ENCODE measurements around the gene ATP6V1C2.
"Not testable (repeated sequence)": the region's sequence is repeated elsewhere in the genome, so short reads cannot be mapped to it uniquely, and the experiment has no call there.

ATP6V1C2 gene

GRCh38 chr2:10813163-10814138 is 92.0 kb downstream of the ATP6V1C2 start:
- not testable (repeated sequence) for DNase-seq (ENCODE audit: low spot score)

- DNase-seq (ENCODE audit: low spot score): no peak
Observed at GRCh38 chr2:10814142-10814541, 92.7 kb downstream of the ATP6V1C2 start.

- peak; percentile 20 for DNase-seq (ENCODE audit: low spot score)
Observed at GRCh38 chr2:10814571-10815331, 93.3 kb downstream of the ATP6V1C2 start.

GRCh38 chr2:10817413-10817812 is 96.0 kb downstream of the ATP6V1C2 start:
- peak; percentile 20 for DNase-seq (ENCODE audit: low spot score)

- not testable (repeated sequence) for DNase-seq (ENCODE audit: low spot score)
Observed at GRCh38 chr2:10818305-10818704, 96.9 kb downstream of the ATP6V1C2 start.

- no peak for DNase-seq (ENCODE audit: low spot score)
Observed at GRCh38 chr2:10818984-10819383, 97.6 kb downstream of the ATP6V1C2 start.

GRCh38 chr2:10819714-10820314 is 98.4 kb downstream of the ATP6V1C2 start:
- no peak for DNase-seq (ENCODE audit: low spot score)

GRCh38 chr2:10820562-10820961 is 99.1 kb downstream of the ATP6V1C2 start:
- DNase-seq (ENCODE audit: low spot score): no peak

- DNase-seq (ENCODE audit: low spot score): no peak
Observed at GRCh38 chr2:10820978-10821695, 99.7 kb downstream of the ATP6V1C2 start.

GRCh38 chr2:10824191-10824590 is 102.8 kb downstream of the ATP6V1C2 start:
- no peak for DNase-seq (ENCODE audit: low spot score)

GRCh38 chr2:10826026-10826425 is 104.6 kb downstream of the ATP6V1C2 start:
- no peak for DNase-seq (ENCODE audit: low spot score)

GRCh38 chr2:10826625-10827024 is 105.2 kb downstream of the ATP6V1C2 start:
- DNase-seq (ENCODE audit: low spot score): no peak

GRCh38 chr2:10828346-10828745 is 106.9 kb downstream of the ATP6V1C2 start:
- DNase-seq (ENCODE audit: low spot score): no peak

- DNase-seq (ENCODE audit: low spot score): no peak
Observed at GRCh38 chr2:10829299-10829698, 107.9 kb downstream of the ATP6V1C2 start.

GRCh38 chr2:10830203-10830602 is 108.8 kb downstream of the ATP6V1C2 start:
- DNase-seq (ENCODE audit: low spot score): no peak

- DNase-seq (ENCODE audit: low spot score): no peak
Observed at GRCh38 chr2:10830641-10831399, 109.4 kb downstream of the ATP6V1C2 start.

- DNase-seq (ENCODE audit: low spot score): no peak
Observed at GRCh38 chr2:10831400-10831985, 110.1 kb downstream of the ATP6V1C2 start.

- peak; percentile 79 for DNase-seq (ENCODE audit: low spot score)
Observed at GRCh38 chr2:10832203-10832936, 110.9 kb downstream of the ATP6V1C2 start.

GRCh38 chr2:10833021-10833420 is 111.6 kb downstream of the ATP6V1C2 start:
- no peak for DNase-seq (ENCODE audit: low spot score)

GRCh38 chr2:10834068-10834655 is 112.7 kb downstream of the ATP6V1C2 start:
- DNase-seq (ENCODE audit: low spot score): no peak
